ENCODE measurements around the gene LRRC8E. TPM values are rescaled to one million over a fixed set of nuclear protein-coding genes. Genes with fewer than 3 reads are reported as not detected.

LRRC8E gene
- total RNA-seq, 1 donor: 6.0 TPM

DNA sequence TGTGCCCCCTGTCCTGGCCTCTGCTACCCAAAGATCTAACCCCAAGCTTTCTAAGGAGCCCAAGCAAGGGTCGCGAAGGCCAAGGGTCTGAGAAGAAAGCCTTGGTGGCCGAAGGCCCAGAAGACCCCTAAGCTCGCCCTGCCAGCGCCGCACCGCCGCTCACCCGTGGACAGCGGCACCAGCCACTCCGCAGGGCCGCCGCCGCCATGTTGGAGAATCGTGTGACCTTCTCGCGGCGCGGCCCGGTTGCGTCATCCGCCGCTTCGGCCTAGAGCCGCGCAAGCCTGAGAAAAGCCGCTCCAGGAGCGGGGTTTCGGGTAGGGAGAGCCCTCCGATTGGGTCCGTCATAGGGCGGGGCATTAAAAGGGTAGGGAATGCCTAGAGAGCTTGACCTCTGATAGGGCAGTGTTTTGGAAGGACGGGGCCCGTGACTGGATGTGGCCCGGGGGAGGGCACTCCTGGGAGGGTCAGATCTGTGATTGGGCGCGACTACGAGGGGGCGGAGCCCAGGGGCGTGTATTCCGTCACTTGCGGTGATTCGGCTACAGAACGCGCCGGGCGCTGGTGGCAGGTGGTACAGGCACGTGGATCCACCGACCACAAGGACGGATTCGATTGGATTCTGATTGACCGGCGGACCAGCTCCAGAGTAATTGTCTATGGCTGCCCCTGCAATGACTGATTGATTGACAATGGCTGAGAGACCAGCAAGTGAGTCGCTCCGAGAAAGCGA is 55.3 kb downstream of the LRRC8E start, which contains the start of gene TIMM44:
Gene TIMM44, minus strand, starts transcription at position 223 of the 733 bp plus-strand sequence. Its CDS starts 15 bp downstream, at position 208.
- DNase-seq (ENCODE audit: low read depth): peak; percentile 100
- peak within 1 kb of the TSS; percentile 84 for H3K4me3 ChIP-seq (ENCODE audit: low read depth, low read length)
- TF ChIP-seq, protein P1, sequence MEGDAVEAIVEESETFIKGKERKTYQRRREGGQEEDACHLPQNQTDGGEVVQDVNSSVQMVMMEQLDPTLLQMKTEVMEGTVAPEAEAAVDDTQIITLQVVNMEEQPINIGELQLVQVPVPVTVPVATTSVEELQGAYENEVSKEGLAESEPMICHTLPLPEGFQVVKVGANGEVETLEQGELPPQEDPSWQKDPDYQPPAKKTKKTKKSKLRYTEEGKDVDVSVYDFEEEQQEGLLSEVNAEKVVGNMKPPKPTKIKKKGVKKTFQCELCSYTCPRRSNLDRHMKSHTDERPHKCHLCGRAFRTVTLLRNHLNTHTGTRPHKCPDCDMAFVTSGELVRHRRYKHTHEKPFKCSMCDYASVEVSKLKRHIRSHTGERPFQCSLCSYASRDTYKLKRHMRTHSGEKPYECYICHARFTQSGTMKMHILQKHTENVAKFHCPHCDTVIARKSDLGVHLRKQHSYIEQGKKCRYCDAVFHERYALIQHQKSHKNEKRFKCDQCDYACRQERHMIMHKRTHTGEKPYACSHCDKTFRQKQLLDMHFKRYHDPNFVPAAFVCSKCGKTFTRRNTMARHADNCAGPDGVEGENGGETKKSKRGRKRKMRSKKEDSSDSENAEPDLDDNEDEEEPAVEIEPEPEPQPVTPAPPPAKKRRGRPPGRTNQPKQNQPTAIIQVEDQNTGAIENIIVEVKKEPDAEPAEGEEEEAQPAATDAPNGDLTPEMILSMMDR (IDR thresholded peaks at IDR 0.05; ENCODE audit: insufficient read depth, low read depth, low read length): no peak

DNA sequence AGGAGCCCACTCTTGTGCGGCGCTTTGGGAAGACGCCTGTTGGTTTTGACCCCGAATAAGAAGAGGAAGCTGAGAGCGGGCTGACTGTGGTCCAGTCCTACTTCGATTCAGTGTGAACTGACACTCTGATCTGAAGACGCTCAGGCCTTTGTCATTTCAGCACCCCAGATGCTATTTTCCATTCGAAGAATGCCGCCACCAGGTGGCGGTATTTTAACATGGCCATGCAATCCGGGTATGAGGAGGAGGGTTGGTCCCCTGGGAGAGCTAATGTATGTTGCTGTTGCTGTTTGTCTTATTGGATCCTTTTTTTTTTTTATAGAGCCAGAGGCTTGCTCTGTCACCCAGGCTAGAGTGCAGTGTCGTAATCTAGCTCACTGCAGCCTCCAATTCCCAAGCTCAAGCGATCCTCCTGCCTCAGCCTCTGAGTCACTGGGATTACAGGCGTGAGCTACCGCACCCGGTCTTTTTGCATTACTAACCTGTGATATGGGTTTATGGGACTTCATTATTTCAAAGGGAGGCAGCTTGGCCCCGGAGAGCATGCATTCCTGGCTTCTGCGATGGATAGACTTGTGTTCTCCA is 56.0 kb downstream of the LRRC8E start:
- peak; percentile 93 for DNase-seq (ENCODE audit: low read depth)
- H3K4me3 ChIP-seq (ENCODE audit: low read depth, low read length): peak overlapping the region; percentile 82
- TF ChIP-seq, protein P1 (IDR thresholded peaks at IDR 0.05; ENCODE audit: insufficient read depth, low read depth, low read length): peak; percentile 83

DNA sequence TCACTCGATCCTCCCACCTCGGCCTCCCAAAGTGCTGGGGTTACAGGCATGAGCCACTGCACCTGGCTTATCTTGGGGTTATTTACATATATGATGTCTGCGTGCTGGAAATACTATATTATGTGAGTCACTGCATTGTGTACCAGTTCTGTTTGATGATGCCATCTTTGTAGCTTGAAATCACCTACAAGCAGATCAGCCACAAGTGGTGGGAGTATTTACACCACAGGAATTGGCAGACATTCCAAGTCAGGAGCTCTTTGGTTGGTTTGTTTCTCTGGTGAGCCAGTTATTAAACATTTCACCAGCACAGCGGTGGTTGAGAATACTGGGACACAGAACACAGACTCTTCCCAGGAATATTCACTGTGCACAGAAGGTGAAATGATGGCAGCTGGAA is 59.6 kb downstream of the LRRC8E start:
- TF ChIP-seq, protein P1 (IDR thresholded peaks at IDR 0.05; ENCODE audit: insufficient read depth, low read depth, low read length): no peak
- no peak overlapping the region for H3K4me3 ChIP-seq (ENCODE audit: low read depth, low read length)
- no peak for DNase-seq (ENCODE audit: low read depth)

Other genes starting within 250 kb of the LRRC8E start
- gene RETN, start 219.5 kb upstream of the LRRC8E start, total RNA-seq: not detected in 2 replicates
- gene MCEMP1, start 211.4 kb upstream of the LRRC8E start, total RNA-seq: not detected in 2 replicates
- gene TRAPPC5, start 207.7 kb upstream of the LRRC8E start, total RNA-seq: 29.0 and 29.8 TPM in 2 replicates
- gene FCER2, start 186.4 kb upstream of the LRRC8E start, total RNA-seq: not detected in 2 replicates
- not detected in 2 replicates for gene CLEC4G, start 156.4 kb upstream of the LRRC8E start, total RNA-seq
- gene CD209, start 141.0 kb upstream of the LRRC8E start, total RNA-seq: not detected in 2 replicates
- gene CLEC4M, start 125.3 kb upstream of the LRRC8E start, total RNA-seq: under 0.01 TPM in 1 of 2 replicates, not detected in the other
- 24.8 and 25.5 TPM in 2 replicates for gene EVI5L, start 58.3 kb upstream of the LRRC8E start, total RNA-seq
- under 0.01 TPM in 1 of 2 replicates, not detected in the other for gene PRR36, start 14.1 kb upstream of the LRRC8E start, total RNA-seq
- 12.1 and 12.2 TPM in 2 replicates for gene MAP2K7, start 15.4 kb downstream of the LRRC8E start, total RNA-seq
- gene TGFBR3L, start 26.3 kb downstream of the LRRC8E start, total RNA-seq: 0.86 and 0.97 TPM in 2 replicates
- gene SNAPC2, start 31.8 kb downstream of the LRRC8E start, total RNA-seq: 17.7 and 23.5 TPM in 2 replicates
- 1.9 and 3.0 TPM in 2 replicates for gene CTXN1, start 37.6 kb downstream of the LRRC8E start, total RNA-seq
- gene TIMM44, start 55.2 kb downstream of the LRRC8E start, total RNA-seq: 57.9 and 58.6 TPM in 2 replicates
- gene ELAVL1, start 117.1 kb downstream of the LRRC8E start, total RNA-seq: 20.3 and 26.8 TPM in 2 replicates
- not detected in 2 replicates for gene CCL25, start 164.2 kb downstream of the LRRC8E start, total RNA-seq

All from fibroblast of villous mesenchyme (primary cell).